CD4-positive, alpha-beta T cell treated with Interleukin-17A for 4 hours (primary cell): ENCODE data around the gene RBFOX1.

Experiments
- DNase-seq: peaks from one replicate; pipeline ENCODE4 v3.0.0-alpha.2; 2020; ENCODE audit warnings: mixed read lengths

The RBFOX1 gene

DNA sequence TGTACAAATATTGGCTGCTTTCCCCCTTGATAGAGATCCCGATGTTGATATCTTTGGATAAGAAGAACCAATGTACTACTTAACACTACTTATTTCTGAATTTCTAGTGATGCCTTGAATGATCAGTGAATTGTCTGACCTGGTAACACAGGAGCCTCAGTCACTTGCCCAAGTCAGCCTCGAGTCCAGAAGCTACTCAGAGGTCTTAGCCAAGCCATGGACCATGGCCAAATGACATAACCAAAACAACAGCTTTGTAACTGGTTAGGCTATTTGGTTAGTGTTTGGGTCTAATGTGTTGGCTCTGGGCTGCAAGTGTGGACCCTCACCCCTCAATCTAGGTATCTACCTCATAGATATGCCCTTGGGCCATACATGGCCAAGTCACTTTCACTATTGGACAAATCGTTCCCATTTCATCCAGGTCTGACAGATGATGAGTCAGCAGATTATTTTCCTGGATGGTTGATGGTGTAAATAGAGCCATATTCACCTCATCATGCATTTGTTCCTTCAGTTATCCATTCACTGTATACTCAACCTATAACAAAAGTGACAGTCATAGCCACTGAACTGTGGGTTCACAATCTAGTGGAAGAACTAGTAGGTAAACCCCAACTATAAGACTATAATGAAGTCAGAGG, 3.5 kb downstream of the RBFOX1 start:
- DNase-seq: no peak

DNA sequence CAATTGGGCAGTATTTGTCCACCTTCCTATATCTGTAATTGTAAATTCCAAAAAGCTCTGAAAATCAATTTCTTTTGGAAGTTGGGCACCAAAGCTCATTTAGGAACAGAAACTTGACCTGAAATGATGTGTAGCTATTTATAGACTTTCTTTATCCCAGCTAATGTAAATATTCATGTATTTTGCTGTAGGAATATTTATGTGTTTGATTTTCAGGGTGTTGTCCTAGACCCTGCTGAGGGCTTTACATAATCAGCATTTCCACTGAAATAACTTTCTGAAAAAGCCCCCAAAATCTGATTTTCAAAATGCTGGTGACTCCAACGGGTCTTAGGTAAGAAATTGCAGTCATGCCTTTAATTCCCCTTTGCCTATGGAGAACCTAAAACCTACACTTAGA, 4.1 kb downstream of the RBFOX1 start:
- DNase-seq: no peak

DNA sequence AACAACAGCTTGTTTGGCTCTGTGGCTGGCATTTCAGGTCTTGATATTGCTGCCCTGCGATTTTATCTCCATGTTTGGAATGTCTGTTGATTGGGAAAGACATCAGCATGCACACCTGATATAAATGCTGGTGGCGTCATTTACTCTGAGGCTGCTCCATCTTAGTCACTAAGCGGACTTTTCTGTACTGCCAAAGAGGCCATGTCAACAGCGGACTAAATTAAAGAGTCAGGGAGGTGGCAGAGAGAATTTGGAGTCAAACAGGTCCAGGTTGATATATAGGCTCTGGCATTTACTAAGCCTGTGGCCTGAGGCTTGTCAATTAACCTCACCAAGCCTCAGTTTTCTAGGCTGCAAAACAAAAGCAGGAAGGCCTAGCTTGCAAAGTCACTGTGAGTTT, 6.2 kb downstream of the RBFOX1 start:
- no peak for DNase-seq

DNA sequence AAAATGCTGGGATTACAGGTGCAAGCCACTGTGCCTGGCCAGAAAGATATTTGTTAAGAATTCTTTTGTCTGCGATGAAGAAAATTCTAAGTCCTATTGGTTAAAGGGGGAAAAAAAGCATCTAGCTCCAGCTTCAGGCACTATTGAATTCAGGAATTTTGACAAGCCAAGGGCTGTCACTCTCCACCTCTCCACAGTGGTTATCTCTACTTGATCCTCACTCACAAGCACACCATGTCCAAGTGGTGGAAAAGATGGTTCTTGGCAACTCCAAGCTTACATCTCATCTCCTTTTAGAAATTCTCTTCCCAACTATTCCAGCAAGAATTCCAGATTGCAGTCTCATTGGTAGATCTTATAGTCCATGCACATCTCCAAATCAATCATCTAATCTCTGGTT, 7.1 kb downstream of the RBFOX1 start:
- no peak for DNase-seq

DNA sequence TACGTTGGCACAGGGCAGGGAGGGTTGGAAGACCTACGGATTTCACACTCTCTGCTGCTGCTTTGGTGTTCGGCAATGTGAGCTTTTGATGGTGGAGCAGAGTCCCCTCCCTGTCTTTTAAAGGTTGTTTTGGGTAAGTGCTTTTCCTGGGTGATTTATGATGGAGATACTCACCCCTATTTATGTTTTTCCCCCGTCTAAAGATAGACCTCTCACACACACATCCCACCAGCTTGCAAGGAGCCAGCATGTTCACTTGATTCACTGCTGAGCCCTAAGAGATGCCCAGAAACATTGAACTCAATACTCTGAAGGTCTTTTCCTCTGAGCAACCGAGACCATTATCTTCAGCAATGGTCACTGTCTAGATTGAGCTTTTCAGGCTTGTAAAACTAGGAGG, 8.3 kb downstream of the RBFOX1 start:
- no peak for DNase-seq

DNA sequence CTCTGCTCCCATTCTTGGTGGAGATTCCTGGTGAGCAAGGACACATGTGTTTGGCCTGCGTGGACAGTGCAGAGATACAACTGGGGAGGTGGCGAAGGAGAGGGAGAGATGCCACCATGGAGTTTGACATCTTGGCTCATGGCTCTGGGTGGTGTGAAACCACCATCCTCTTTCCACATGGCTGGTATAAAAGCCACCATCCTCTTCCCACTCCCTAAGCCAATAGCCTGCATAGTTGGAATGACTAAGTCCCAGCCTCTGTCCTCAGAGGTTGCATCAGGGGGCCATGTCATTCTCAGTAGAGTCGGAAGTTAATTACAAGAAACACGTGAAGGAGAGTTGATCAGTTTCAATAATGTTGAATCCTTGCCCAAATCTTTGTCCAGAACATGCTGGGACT, 10.0 kb downstream of the RBFOX1 start:
- no peak for DNase-seq

DNA sequence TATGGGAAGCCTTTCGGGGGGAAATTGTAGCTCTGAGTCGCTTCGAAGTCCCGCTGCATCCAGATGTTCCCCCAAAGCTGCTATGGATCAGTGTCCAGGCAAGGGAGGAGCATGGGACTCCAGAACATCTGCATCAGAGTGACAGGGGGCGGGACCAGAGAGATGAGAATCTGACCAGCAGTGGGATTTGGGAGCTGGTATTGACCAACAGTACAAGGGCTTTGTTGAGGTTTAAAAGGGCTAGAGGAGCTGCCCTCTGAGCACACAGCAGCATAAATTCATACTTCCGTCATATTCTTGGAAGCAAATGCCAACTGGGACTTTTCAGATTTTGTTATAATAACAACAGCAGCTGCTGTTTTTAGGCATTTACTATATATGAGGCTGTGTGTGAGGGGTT, 10.6 kb downstream of the RBFOX1 start:
- DNase-seq: no peak

DNA sequence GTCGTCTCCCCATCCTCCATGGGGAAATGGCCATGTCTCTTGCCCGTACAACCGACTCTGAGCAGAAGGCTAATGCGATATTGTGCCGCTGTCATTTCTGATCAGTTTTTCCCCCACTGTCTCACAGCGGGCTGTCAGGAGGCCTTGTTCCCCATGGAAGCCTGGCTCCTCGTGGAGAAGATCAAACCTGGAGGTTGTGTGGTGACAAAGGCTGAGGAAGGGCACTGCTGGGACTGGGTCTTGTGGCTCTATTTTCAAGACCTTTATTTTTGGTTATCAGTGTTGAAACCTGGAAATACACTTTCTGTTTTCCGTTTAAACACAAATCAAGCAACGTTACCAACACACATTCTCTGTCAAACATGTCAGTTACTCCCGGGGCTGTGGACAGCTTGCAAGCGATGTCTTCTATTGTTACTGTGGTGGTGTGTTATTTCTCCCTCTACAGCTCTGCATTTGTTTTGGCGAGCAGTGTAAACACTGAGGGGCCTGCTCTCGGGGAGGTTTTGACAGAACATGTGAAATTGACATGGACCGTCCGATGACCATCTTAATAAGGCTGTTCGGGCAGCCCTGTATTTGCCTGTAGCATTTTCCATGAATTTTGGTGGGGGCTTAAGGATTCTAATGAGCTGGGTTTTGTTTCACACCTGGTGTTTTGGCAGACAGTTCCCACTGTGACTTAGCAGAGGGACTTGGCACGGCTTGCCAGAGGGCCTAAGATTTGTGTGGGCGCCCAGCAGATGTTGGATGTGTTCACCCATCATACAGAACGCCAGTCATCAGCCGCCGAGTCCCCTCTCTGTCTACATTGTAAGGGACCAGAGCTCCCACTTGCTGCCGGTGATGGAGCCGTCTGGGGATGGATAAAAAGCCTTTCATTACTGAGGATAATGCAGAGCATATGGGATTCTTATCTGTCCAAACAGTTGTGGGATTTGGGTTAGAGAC, 12.5 kb downstream of the RBFOX1 start:
- DNase-seq: no peak

DNA sequence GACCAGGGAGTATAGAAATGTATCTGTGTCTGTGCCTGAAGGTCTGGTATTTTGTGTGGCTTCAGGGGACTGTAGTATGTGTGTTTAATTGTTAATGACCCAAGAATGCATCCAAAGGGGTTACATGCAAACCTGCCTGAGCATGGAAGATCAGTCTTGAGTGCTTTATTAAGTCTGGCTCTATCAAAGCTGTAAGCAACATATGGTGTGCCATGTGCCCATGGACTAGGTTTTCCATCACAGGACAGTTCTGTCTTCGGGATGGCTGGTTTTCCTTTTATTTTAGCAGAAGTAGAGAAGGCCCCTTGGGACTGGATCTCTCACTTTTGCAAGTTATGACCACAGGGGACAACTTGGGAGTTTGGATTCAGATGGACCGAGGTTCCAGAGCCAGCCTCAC, 18.2 kb downstream of the RBFOX1 start:
- no peak for DNase-seq

DNA sequence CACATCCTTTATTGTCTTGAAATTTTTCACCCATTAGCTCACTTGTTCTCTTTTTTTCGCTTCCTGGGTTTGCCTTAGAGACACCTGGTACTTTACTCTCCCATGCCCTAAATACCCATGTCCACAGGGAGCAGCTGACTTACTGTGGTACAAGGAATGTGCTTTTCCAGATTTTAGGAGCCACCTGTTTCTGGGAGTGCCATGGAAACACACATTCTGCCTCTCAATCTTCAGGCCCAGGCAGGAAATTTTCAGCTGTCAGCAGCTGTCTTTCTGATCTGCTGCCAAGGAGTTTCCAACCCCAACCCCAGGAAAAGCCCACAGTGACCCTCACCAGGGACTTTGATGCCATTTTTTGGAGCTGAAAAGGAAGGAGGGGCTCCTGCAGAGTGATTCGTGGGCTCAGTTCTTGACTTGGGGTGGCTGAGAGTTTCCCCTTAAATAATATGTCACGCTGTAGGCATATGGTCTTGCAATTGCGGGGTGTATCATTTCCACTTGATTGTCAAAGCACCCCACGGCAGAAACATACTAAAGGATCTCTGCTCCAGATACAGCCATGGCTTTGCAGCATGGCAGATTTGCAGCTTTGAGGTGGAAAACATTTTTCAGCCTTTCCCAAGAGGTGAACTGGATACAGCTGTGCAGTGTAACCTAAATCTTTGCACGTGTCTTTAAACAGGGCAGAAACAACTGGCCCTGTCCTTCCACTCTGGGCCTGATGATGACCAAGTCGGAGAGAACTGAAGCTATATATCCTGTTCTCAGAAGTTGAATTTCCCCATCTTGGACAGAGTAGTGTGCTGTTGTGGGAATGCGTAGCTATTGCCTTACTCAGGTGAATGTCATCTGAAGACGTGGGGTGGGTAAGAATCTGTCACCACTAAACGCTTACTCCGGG, 19.2 kb downstream of the RBFOX1 start:
- no peak for DNase-seq

DNA sequence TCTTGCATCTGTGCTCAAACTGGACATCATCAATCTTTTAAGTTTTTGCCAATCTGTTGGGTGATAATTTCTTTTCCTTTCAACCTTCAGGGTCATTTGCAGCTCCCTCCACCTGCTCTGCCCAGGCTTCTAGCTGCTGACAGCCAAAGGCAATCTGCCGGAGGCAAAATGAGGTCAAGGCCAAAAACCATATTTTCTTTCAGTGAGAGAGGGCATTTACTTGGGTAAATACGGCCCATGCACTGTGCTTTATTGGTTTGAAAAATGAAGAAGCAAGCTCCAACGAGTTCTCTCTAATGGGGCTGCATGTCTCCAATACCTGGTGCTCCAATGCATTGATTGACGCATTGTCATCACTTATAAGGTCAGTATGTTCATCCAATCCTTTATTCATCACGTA, 23.1 kb downstream of the RBFOX1 start:
- DNase-seq: no peak

DNA sequence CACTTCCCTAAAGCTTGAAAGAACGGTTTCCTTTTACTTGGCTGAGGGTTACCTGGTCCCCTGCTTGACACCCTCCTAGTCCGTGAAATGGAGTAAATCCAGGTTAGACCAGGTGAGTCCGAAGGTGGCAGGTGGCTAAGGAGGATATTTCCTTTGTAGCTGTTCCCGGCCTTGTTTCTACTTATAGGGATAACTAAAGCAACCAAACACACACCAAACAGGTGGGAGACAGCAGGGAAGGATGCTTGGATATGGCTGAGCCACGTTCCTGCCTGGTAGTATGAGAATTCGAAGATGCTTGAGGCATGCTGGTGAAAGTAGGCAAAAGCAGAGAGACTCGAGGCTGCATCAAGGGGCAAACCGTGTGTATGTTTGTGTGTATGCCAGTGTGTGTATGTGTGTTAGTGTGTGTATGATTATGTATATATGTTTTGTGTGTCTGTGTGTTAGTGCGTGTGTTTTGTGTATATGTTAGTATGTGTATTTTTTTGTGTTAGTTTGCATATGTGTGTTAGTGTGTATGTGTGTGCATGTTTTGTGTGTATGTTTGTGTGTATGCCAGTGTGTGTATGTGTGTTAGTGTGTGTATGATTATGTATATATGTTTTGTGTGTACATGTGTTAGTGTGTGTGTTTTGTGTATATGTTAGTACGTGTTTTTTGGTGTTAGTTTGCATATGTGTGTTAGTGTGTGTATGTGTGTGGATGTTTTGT, 28.9 kb downstream of the RBFOX1 start:
- no peak for DNase-seq

DNA sequence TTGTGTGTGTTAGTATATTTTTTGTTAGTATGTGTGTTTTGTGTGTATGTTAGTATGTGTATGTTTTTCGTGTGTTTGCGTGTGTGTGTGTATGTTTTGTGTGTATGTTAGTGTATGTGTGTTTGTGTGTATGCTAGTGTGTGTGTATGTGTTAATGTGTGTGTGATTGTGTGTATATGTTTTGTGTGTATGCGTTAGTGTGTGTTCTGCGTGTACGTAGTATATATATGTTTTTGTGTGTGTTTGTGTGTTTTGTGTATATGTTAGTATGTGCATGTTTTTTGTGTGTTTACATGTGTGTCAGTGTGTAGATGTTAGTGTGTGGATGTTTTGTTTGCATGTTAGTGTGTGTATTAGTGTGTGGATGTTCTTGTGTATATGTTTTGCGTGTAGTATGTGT, 29.6 kb downstream of the RBFOX1 start:
- DNase-seq: no peak

DNA sequence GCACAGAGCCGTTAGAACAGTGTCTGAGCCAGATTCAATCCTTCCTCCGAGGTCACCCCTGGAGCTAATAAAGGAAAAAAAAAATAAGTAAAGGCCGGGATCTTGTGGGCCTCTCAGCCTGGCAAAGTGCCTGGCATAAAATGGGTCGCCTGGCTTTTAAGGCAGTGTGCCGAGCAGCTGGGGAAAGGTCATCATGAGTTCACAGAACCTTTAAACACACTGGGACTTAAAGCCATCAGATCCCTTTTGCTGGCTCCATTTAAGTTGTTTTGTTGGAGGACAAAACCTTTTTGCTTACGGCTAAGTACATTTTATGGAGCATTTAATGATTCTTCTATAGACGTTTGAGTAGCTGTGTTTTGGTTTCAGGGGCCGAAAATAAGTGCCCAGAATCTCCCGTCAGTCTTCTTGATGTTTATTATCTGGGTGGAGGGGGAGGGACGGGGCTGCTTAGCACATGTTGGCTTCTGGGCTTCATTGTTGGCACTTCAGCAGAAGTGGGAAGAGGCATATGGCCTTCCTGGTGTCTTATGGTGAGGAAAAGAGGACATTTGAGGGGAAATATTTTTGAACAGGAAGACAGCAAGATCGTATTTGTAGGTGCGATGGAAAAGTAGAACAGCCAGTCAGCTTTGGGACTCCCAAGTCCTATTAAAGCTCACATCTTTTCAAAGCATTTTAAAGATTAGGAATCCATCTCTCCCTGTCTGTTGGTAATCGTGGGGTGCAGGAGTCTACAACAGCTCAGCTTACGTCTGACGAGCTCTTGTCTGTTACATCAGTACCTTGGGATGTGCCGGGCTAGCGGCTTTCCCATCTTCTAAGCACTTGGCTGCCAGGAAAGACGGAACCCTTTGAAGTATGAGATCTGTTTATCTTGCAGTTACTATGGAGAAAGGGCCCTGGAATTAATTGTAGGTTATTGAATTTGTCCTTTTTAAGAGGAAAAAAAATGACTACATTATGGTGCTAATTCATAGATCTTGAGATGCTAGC, 31.1 kb downstream of the RBFOX1 start:
- no peak for DNase-seq

DNA sequence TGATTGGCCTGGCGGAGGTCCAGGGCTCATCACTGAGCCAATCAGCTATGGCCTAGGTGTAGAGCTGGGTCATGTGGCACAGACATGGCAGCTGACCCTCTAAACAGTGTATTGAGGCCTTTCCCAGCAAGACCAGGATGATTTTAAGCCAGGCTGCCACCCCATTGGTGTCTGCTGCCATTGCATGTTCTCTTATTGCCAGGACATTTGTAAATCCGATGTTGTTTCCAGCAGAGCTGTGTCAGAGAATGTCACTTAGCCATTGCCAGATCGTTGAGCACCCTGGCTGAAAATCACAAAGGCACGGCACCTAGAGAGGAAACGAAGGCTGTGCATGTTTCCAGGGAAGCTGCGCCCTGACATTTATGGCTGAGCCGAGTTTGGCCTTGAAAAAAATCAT, 33.4 kb downstream of the RBFOX1 start:
- no peak for DNase-seq

DNA sequence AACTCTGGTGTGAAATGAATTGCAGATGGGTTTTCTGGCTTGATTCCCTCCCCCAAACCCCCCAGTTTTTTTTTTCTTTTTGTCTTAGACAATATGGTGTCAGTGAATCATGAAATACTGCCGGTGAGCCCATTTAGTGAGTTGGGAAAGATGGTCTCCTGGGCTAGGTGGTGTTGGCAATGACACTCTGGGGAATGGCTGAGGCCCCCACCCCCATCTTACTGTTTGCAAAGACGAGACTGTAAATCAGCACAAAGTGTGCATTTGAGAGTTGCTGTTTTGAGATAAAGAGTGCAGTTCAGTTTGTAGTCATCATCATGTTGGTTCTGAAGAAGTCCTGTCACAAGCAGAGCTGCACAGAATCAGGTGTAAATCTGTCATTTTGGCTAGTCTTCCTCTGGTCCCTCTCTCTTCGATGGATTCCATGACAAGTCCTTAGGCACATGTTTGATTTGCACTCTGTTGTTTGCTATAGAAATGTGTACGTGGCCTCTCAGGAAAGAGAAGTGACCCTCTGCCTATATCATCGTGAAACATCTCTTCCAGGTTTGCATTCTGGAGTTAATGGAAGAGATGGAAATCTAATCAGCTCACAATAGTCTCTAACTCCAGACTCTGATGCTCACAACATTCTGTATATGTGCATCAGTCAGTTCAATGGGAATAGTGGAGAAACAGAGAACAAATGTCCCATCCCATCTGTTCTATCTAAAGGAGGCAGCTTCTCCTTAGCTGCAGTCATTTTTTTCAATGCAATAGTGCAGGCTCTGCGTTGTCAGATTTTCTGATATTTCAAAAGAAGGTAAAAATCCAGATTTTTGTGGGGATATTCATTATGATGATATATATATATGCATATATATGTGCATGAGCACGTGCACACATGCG, 34.6 kb downstream of the RBFOX1 start:
- no peak for DNase-seq

DNA sequence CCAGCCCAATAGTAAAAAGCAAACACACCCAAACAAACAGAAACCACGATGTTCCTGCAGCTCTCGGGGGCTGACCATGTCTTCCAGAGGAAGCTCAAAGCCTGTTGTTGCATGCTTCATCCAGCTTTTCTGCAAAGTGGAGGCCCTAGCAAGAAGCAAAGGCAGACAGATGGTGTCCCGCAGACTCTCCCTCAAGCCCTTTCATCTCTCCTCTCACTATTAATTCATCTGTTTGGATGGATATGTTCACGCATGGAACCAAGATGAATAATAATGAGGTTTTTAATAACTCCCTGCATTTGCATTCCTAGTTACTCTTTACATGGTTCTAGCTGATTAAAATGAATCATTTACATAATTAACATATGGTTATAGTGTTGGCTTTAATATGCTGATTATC, 36.6 kb downstream of the RBFOX1 start:
- DNase-seq: no peak

DNA sequence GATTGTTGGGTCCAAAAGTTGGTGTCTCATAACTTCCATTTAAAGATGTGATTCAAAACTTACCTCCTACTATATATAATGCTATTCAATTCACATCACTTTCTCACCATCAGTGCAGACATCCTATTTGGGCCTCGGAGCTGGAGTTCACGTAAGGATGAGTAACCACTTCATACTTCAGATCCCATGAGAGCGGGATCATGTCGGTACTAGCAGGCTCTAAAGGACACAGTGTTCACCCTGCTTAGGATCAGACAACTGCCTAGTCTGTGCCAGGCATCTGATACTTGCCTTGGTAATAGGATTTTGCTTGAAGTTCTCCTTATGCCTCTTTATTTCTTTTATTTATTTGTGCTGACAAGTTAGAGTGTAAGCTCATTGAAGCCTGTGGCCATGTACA, 39.5 kb downstream of the RBFOX1 start:
- no peak for DNase-seq

DNA sequence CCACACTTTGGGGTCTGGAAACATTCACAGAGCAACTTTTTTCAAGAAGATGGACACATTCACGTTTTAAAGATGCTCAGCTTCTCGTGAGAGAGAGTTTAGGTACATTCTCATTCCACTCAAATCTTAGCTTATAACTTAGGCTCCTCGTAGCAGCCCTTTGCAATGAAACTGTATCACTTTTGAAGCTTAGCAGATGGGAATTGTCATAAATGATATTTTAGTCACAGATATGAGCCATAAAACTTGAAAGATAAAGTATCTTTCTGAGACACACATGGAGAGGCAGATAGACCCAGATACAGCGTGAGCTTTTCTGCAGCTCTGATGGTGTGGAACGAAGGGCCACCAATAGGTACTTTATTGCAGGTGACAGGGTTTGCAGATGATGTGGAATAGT, 41.1 kb downstream of the RBFOX1 start:
- DNase-seq: no peak

DNA sequence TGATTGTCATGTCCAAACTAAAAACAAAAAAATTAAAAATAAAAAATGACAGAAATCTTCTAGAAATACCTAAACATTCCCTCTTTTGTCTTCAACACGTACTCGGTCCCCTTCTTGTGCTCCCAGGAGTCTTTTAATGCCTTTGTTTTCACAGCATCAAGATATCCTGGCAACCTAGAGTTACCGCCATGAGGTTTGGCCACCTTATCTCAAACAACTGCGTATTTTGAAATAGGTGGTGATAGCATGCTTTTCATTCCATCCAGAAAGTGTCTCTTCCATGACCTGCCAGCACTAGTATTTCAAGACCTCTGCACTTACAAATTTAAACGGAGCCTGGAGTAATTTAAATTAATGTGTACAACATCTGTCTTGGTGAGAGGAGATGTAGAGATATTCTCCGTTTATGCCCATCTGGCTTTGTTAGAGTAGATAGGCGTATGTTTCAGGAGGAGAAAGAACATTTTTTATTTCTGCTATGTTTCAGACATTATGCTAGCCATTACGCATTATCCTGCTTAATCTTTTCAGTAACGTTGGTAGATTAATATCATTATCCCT, 42.0 kb downstream of the RBFOX1 start:
- DNase-seq: no peak
